Raji (cell line): Measurements from ENCODE around the gene CADM3.

Source experiments
- POLR2A ChIP-seq: IDR thresholded peaks from 2 replicates; pipeline ENCODE4 v1.6.1; 2011; ENCODE audit warnings: low read depth, low read length, control low read depth; ENCODE audit not compliant: insufficient read depth

The CADM3 gene

GRCh38 chr1:159208175-159208825 lies 36.9 kb downstream of the CADM3 start:
- no peak for TF ChIP-seq POLR2A

GRCh38 chr1:159209061-159209460 lies 37.6 kb downstream of the CADM3 start:
- no peak for TF ChIP-seq POLR2A

GRCh38 chr1:159211331-159212136 lies 40.1 kb downstream of the CADM3 start:
- no peak for TF ChIP-seq POLR2A

- no peak for TF ChIP-seq POLR2A
Observed at GRCh38 chr1:159212596-159212995, 41.2 kb downstream of the CADM3 start.

GRCh38 chr1:159214149-159214760 lies 42.8 kb downstream of the CADM3 start:
- TF ChIP-seq POLR2A = no peak

- no peak for TF ChIP-seq POLR2A
Observed at GRCh38 chr1:159218649-159219636, 47.5 kb downstream of the CADM3 start.

GRCh38 chr1:159222075-159222865 lies 50.9 kb downstream of the CADM3 start:
- no peak for TF ChIP-seq POLR2A

- no peak for TF ChIP-seq POLR2A
Observed at GRCh38 chr1:159223004-159223403, 51.6 kb downstream of the CADM3 start.

- no peak for TF ChIP-seq POLR2A
Observed at GRCh38 chr1:159228554-159228953, 57.1 kb downstream of the CADM3 start.

GRCh38 chr1:159229260-159229885 lies 58.0 kb downstream of the CADM3 start:
- no peak for TF ChIP-seq POLR2A

- TF ChIP-seq POLR2A = no peak
Observed at GRCh38 chr1:159229896-159230295, 58.5 kb downstream of the CADM3 start.

- no peak for TF ChIP-seq POLR2A
Observed at GRCh38 chr1:159239551-159240220, 68.3 kb downstream of the CADM3 start.

GRCh38 chr1:159247266-159247665 lies 75.9 kb downstream of the CADM3 start:
- no peak for TF ChIP-seq POLR2A
